ENCODE measurements around the gene ARHGDIA.
"Not testable (repeated sequence)": the region's sequence is repeated elsewhere in the genome, so short reads cannot be mapped to it uniquely, and the experiment has no call there.

The ARHGDIA gene

GRCh38 chr17:81840826-81841778, 30.0 kb downstream of the ARHGDIA start:
- no peak for DNase-seq

GRCh38 chr17:81840059-81840458, 31.1 kb downstream of the ARHGDIA start:
- not testable (repeated sequence) for DNase-seq

DNA sequence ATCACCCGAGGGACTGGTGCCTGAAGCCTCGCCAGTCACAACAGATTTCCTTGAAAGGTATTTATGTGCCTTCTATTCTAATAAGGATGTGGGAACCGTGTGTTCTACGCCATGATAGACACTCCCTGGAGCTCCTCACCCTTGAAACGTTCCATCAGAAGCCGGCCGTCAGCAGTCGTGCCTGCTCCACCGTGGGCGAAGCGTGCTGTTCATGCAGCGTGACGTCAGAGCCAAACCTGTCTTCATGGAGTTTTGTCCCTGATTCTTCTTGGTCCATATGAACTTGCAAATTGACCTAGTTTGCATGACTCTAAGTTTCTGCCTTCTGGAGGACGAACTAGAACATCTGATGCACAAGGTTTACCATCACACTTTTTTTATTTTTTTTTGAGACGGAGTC, 31.8 kb downstream of the ARHGDIA start:
- DNase-seq = no peak

DNA sequence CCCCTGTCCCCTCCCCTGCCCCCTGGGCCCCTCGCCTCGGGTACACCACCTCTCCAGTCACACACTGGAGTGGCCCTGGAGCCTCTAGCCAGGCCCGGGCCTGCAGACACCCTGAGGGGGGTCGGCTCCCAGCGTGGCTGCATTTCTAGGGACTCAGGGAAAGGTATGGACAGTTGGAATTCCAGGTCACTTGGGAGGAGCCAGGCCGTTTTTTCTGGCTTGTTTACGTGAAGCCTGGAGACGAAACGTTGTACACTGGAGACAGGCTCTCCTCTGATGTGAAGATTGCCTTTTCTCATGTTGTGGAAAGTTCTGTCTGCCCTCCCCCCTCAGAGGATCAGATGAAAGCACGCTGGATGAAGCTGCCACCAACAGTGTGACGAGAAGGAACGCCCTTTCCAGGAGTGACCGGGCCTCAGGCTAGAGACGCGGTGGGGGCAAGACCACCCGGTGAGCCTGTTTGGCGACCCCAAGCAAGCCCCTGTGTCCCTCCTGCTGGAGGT, 32.3 kb downstream of the ARHGDIA start:
- DNase-seq = no peak

GRCh38 chr17:81837641-81838040, 33.5 kb downstream of the ARHGDIA start:
- DNase-seq = no peak

DNA sequence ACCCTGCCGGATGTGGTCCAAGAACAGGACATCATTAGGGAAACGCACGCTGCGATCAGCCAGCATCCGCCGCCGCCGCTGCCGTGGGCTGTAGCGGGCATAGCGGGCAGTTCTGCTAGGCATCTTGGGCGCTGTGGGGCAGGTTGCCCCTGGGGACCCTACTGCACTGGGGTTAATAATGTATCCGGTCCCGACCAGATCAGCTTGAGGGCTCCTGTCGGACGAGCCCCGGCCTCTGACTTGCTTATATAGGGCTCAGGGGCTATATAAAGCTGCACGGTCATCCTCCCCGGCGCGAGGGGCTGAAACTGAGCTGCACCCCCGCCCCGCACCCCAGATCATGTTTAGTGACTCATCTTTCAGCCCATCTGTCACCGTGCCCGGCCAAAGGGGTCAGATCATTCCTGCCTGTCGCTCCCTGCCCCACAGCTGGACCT, 36.3 kb downstream of the ARHGDIA start, which contains the start of gene PPP1R27:
TSS of gene PPP1R27 (minus strand) at position 220 of the 437 bp plus-strand sequence. CDS start at position 123, 97 bp downstream.
- no peak for DNase-seq

- DNase-seq = no peak
These were observed 37.0 kb downstream of the ARHGDIA start for GRCh38 chr17:81833921-81834830.

DNA sequence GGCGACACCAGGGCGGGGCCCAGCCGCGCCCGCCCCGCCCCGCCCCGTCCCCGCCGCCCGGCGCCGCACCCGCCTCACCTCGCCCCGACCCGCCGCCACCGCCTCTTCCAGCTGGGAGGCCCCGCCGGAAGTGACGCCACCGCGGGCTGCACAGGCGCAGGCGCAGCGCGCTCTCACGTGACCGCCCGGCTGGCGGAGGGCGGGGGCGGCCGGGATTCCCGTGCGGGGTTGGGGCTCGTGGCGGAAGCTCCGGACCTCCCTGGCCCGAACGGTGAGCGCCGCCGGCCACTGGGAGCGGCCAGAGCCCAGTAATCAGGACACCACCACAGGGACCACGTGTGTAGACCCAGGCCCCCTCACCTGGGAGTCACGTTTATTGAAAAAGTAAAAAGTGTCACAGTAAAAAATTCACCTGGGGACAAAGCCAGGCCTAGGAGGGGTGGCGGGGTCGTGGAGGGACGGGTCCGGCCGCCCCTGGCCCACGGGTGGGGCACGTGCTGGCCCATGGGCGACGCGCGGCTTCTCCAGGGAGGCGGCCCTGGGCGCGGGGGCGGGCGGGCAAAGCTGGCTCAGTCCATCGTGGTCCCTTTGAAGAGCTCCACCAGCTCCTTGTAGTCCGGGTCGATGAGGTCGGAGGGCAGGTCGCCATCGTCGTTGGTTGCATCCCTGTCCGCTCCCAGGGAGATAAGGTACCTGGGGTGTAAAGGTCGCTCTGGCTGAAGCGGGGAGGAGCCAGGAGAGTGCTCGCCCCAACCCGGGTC, 37.8 kb downstream of the ARHGDIA start, which contains the start of gene MCRIP1:
TSS of gene MCRIP1 (minus strand) at position 132 of the 761 bp plus-strand sequence. CDS start 8,785 bp downstream, outside the sequence.
- DNase-seq = peak; percentile 94 to 96

DNA sequence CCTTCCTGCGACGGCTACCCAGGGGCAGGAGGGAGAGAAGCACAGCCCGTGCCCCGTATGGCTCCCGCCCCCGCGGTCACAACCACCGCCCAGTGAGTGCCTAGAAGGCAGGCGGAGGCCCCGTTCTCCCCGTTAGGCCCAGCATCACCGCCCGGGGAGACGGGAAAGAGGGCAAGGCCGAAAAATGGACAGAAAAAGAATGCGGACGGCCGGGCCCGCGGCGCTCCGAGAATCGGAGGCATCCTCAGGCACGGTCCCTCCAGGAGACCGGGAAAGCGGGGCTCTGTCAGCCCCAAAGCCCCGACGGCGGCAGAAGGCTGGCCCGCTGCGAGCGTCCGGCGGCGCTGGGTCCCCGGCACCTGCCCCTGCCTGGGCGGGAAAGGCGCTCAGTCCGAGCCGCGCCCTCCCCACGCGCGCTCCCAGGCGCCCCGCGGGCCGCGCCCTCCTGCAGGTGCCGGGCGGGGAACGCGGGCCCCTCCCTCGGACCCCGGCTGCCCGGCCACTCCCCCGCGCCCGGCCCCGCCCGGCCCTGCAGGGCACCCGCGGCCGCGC, 38.5 kb downstream of the ARHGDIA start:
- peak; percentile 38 to 48 for DNase-seq

DNA sequence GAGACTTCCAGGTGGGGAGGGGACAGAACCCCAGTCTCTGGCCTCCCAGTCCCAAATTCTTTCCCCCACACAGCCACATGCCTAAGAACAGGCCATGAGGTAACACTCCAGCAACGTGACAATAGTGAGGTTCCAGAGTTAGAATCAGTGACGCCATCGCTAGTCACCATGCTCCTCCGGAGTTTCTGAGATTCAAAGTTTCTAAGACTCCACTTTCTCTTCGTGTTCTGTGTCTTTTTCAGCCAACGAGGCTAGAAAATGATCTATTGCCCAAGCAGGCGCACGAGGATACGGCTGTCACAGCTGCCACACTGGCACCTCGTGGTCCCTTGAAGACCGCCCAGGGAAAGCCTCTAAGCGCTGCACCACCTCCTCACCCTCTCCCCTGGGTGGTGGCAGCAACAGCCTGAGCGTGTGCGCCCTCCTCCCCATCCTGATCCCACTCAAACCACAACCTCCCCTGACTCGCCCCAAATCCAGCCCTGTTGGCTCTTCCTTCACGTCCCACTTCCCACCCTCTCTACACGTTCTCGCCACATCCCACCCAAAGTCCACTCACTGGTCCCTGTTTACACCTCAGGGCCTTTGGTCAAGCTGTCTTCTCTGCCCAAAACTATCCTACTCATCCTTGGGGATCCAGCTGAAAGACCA, 39.1 kb downstream of the ARHGDIA start:
- peak; percentile 33 to 35 for DNase-seq

GRCh38 chr17:81831563-81831956, 39.6 kb downstream of the ARHGDIA start:
- DNase-seq = peak; percentile 6 to 12

DNA sequence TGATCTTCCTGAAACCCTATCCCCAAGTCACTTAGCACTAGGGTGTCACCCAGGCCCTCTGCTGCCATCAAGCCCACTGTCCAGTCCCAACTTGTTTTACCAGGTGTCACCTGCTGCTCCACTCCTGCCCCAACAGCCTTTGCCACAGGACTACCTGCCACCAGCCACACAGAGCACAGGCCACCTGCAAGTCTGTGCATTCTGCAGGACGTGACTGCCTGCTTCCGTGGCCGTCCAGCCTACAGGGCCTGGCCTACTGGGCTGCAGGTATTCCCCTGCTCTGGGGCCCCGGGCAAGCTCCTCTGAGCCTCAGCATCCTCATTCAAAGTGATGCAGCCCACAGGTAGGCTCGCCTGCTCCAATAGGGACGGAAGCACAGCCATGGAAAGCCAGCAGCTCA, 41.3 kb downstream of the ARHGDIA start:
- DNase-seq = no peak

- no peak for DNase-seq
These were observed 42.5 kb downstream of the ARHGDIA start for GRCh38 chr17:81828656-81829055.

GRCh38 chr17:81825841-81826466, 45.2 kb downstream of the ARHGDIA start:
- DNase-seq = no peak

DNA sequence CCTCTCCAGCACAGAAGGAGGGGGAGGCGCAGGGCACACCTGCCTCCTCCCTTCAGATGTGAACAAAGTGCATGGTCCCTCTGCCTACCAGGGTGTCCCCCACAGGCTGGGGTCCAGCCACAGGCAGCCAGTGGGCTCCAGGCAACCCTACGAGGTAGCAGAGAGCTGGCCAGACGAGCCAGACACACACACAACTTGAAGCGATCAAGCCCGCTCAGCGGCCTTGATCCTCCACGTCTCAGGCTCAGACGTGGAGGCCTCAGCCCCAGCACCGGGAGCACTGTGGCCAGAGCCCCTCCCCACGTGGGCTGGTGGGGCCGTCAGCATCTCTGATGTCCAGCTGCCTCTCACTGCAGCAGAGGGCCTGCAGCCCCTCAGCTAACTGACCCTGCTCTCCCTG, 46.5 kb downstream of the ARHGDIA start:
- DNase-seq = no peak

- no peak for DNase-seq
These were observed 47.2 kb downstream of the ARHGDIA start for GRCh38 chr17:81823820-81824550.

GRCh38 chr17:81822996-81823819, 47.9 kb downstream of the ARHGDIA start:
- no peak for DNase-seq

DNA sequence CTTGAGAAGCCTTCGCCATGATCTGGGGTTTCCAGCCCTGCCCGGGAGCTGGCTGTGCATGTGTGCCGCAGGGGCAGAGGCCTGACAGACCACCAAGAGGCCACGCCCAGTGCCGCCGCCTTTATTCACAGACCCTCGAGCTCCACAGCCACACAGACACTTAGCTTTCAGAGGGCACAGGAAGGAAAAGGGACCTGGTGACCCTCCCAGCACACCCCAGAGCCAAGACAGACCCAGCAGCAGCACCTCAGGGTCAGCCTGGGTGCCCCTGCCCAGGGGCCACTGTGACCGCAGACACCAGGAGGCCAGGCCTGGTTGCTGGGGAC, 48.9 kb downstream of the ARHGDIA start:
- no peak for DNase-seq

DNA sequence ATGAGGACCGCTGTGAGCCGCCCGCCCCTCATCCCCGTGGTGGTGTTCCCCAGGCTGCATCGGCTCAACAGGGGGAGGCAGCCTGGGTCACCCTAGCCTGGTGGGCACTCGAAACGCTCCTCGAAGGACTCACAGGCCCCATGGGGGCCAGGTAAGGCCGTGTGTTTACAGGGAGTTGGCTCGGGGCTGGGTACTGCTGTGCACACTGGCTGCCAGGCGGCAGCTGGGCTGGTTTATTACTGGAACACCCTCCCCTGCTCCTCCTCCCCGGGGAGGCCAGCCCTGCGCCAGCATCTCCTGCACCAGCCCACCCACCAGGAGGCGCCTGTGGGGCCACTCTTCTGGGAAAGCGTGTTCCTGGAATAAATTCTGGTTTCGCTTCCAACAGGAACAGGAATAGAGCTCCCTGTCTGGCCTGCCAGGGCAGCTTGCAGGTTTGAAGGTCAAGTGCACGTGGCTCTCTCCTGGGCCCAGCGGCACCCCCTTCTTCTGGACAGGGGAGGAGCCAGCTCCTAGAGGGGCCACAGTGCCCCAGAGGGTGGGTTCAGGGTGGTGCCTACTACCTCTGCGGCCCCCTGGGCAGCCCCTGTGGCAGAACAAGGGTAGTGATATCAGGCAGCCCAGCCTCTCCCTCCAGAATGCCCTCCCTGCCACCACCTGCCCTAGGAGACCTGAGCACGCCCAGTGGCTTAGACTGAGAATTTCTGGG, 49.4 kb downstream of the ARHGDIA start:
- DNase-seq = peak in 1 of 2 donors; percentile 22
